GM21515 (cell line): ENCODE measurements around the gene ALAS2.
"Not testable (repeated sequence)": the region's sequence is repeated elsewhere in the genome, so short reads cannot be mapped to it uniquely, and the experiment has no call there.

Experiments
- ATAC-seq: cut with Tn5 transposase; IDR thresholded peaks from one replicate; pipeline ENCODE4 v1.9.1; 2021; ENCODE audit not compliant: unreplicated experiment

The ALAS2 gene

DNA sequence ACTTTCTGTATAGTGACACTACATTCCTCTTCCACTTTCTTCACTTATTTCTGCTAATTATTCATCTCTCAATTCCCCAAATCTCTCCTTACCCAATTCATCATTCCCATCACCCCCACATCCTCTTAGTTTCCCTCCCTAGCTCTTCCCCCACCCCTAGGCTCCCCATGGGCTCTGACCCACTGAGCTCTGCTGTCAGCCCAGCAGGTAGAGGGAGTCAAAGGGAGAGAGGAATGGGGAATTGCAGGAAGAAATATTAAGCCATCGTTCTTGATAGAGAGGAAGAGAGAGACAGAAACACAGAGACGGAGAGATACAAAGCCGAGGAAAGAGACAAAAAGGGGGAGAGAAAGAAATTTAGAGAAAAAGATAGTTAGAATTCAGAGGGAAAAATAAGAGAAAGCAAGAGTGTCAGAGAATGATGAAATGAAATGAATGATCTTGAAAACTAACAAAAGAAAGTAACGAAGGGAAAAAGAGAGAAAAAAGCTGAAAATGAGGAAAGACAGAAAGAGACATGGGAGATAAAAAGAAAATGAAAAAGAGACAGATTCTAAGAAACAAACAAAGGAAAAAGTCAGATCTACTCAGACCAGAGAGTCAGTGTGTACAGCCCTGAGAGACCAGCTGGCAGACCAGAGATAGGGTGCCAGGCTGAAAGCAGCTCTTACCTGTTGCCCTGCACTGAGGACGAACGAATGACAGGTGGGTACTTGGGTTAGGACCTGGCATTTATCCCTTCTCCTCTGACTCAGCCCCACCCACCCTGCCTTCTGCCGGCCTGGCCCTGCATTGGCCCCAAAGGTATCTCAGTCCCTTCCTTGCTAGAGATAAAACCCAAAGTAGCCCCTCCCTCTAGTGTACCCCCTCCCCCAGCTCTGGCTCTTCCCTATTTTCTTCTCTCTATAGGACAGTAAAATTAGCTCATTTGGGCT, at the start of gene ALAS2:
Gene ALAS2 (minus strand): TSS at position 707 of the 935 bp plus-strand sequence. CDS start 4,977 bp downstream, outside the sequence.
- no peak for ATAC-seq

- ATAC-seq = no peak
Measured at GRCh38 chrX:55074851-55075467, 44.2 kb upstream of the ALAS2 start, which contains the start of gene PAGE2B. PAGE2B (plus strand) TSS chrX:55075030; CDS start chrX:55076042, 1,012 bp downstream.

DNA sequence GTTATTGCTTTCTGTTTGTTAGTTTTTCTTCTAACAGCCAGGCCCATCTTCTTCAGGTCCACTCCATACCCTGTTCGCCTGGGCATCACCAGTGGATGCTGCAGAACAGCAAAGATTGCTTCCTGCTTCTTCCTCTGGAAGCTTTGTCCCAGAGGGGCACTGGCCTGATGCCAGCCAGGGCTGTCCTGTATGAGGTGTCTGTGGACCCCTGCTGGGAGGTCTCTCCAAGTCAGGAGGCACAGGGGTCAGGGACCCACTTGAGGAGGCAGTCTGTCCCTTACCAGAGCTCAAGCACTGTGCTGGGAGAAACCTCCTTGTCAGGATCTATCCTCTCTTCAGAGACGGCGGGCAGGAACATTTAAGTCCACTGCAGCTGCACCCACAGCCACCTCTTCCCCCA, 41.5 kb upstream of the ALAS2 start:
- no peak for ATAC-seq

DNA sequence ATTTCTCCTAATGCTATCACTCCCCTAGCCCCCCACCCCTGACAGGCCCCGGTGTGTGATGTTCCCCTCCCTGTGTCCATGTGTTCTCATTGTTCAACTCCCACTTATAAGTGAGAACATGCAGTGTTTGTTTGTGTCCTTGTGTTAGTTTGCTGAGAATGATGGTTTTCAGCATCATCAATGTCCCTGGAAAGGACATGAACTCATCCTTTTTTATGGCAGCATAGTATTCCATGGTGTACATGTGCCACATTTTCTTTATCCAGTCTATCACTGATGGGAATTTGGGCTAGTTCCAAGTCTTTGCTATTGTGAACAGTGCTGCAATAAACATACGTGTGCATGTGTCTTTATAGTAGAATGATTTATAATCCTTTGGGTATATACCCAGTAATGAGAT, 36.4 kb upstream of the ALAS2 start:
- not testable (repeated sequence) for ATAC-seq

DNA sequence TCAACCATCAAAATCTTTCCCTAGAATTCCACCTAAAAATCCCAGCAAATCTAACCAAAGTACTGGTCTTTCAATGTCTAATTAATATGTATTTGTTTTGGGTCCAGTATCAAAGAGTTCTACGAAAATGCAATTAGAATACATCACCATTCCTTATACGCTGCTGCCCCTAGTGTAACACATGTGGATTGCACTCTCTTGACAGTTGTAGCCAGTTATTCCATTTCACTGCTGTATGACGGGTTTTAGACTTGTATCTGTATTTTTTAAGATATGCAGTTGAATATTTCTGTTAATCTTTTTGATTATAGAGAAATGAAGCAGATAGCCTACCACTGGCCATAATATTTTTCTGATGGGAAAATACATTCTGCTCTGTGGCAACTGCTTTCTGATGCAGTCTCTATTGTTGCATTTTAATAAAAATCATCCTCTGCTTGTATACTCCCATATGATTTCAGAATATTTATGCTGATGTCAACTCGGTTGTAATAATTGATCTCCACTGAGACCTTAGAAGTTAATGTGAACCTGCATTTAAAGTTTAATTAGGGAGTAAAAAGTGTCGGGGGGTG, 27.0 kb upstream of the ALAS2 start:
- peak; percentile 59 for ATAC-seq

DNA sequence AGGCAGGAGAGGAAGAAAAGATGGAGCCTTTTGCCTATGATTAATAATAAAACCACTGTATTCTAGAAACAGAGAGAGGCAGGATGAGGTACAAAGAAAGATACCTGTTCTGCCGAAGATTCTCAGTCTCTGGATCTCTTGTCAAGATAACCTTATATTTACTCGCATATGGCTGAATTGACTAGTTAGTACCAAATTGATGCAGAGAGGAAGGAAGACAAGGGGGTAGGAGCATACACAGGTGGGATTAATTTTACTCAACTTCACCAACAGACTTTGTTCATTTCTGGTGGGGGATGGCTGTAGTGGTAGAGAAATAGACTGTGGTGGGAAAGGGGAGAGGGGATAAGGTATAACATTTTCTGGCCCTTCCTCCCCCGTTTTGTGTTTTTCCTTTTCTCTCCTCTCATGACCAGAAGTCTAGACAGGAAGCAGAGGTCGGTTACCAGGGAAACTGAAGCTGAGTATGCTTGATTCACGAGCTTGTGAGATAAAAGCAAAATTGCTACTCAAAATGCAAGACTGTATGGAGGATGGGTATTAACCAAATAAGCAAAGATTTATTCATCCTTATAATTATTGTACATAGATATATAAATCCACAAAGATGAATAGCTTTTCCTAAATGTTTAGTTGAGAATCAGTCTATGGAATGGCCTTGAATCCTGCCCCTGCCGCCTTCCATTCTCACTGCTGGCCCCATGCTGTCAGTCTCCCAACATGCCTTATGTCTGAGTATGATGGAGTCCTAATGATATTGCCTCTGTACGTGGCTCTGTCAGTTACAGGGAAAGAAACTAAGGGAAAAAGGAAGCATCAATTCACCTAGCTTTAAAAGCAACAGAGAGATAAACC, 26.3 kb upstream of the ALAS2 start:
- ATAC-seq = no peak

DNA sequence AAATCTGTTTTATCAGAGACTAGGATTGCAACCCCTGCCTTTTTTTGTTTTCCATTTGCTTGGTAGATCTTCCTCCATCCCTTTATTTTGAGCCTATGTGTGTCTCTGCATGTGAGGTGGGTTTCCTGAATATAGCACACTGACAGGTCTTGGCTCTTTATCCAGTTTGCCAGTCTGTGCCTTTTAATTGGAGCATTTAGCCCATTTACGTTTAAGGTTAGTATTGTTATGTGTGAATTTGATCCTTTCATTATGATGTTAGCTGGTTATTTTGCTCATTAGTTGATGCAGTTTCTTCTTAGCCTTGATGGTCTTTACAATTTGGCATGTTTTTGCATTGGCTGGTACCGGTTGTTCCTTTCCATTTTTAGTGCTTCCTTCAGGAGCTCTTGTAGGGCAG, 19.8 kb upstream of the ALAS2 start:
- not testable (repeated sequence) for ATAC-seq

DNA sequence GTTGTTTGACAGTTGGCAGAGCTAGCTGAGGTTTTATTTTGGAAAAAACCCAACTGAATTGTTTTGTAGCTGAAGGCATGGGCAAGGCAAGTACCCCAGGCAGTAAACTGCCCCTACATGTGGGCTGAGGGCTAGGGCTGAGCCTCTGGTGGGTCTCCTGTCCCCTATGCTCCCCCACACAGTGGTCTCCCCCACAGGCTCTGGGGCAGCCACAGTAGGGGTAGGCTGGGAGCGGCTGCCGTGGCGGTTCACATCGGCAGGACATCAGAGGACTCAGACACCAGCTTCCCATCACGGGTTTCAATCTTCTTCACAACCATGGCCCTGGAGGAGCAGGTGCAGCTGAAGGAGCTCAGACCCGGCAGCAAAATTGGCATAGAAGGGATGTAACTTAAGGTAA, 10.7 kb upstream of the ALAS2 start:
- no peak for ATAC-seq

GRCh38 chrX:55039471-55039870, 8.7 kb upstream of the ALAS2 start:
- no peak for ATAC-seq

DNA sequence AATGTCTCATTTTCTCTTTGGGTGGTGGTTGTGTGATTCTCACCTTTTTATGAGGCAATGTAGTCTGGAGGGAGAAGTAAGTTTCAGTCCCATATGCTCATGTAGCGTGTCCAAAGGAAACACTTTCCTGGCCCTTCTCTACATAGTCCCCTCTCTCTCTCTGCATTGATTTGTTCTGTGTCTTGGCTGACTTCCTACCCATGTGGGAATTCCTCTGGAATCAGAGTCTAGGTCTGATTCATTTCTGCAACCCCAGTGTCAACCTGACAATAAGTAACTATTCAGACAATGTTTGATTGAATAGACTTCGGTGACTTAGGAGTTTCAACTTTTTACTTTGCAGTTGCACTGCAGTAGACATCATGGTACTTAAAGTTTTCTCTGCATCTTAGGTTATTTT, 2.7 kb upstream of the ALAS2 start:
- ATAC-seq = no peak

- ATAC-seq = no peak
Measured at GRCh38 chrX:55029291-55029690, 1.5 kb downstream of the ALAS2 start.

DNA sequence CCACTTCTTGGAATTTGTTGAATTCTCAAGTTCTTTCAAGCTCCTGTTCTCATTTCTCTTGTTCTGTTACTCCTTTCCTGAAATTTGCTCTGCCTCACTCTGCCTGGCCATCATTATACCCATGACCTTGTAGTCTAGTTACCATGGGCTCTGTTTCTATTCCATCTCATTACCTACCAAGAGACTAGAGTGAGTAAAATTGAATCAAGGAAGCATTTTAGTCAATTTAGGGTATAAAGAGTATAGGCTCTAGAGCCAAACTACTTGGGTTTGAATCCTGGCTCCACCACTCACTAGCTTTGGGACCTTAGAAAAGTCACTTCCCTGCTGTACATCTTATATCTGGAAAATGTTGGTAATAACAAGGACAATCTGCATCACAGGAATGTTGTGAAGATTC, 2.2 kb downstream of the ALAS2 start:
- no peak for ATAC-seq

DNA sequence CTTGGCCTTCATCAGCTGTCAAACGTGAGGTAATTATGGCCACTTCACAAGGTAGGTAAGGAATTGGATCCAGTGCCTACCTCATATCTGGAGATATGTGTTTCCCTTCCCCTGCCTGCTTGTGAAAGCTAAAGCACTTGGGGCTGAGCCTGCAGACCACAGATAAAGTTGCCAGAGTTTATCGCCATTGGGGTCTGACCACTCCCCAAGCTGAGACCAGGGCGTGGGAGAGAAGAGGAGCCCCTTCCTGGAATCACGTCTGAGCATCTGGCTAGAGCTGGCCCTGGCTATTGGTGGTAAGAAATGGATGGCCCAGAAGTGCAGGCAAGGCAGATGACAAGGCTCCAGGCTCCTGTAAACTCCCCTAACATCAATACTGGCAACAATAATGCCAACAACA, 2.7 kb downstream of the ALAS2 start:
- ATAC-seq = no peak

- no peak for ATAC-seq
Measured at GRCh38 chrX:55026840-55027239, 3.9 kb downstream of the ALAS2 start.

DNA sequence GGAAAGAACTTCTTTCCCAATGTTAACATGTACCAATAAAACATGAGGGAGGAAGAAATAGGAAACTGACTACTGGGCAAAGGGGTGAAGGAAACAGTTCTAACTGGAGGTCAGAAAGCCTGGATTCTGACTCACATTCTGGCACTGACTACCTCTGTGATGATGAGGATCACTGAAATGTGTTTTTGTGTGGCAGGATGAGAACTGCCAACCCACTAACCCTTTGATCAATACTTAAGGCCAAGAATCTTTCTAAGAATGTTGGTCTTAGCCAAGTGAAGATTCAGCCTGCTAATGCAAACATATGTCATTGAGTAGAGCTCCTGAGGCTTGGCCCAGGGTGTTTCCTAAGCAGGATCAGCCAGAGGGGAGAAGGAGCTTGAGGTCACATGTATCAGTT, 4.6 kb downstream of the ALAS2 start:
- ATAC-seq = no peak

GRCh38 chrX:55014897-55015299, 15.9 kb downstream of the ALAS2 start:
- no peak for ATAC-seq

GRCh38 chrX:55011294-55011693, 19.5 kb downstream of the ALAS2 start:
- ATAC-seq = no peak

GRCh38 chrX:55008571-55009358, 22.0 kb downstream of the ALAS2 start:
- no peak for ATAC-seq

DNA sequence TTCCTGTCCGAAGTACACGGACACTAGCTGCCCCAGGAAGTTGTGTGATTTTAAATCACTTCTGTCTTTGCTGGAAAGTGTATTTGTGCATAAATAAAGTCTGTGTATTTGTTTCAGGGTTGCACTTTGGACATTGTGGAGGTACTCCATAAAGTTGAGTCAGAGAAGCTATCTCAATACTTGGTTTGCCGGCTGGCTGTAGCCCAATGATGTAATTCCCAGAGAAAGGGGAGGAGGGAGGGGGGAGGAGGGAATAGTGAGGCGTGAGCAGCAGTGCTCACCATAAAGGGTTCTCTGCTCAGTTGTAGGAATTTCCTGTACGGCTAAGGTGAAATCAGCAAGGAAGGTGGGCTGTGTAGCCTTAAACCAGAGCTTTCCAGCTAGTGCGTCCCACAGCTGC, 23.1 kb downstream of the ALAS2 start:
- no peak for ATAC-seq
